PC-9 (cell line): ENCODE data around the gene LYST. TPM values are rescaled to one million over a fixed set of nuclear protein-coding genes. Genes with fewer than 3 reads are reported as not detected.

Experiments
- BruUV-seq: library from RNA; stranded (reverse); fragments of 400-500 nt; replicated peaks from 2 replicates; lab custom pipeline; 2021; lab: Mats Ljungman, UMichigan
- CTCF ChIA-PET: fragments of 300-600 bp; sonication (Branson Sonifier 250); formaldehyde crosslinking; loops from one replicate; lab custom pipeline; 2022; ENCODE audit warnings: antibody characterized with exemption; lab: Charles Lee
- POLR2A ChIA-PET: fragments of 300-600 bp; sonication (Branson Sonifier 250); formaldehyde crosslinking; loops from one replicate; lab custom pipeline; 2022; ENCODE audit warnings: antibody characterized with exemption; ENCODE audit not compliant: unreplicated experiment; lab: Charles Lee
- DNase-seq, 2 experiments: peaks; one replicate each; pipeline versions ENCODE4 v3.0.0 to v3.0.0-alpha.2; 2015 to 2022; ENCODE audit warnings: mixed read lengths in 1 of 2
- H2AFZ ChIP-seq: fragments of 200-600 bp; sonication (generic); 2 replicates; pipeline ENCODE4 v1.8.1; 2017; ENCODE audit warnings: antibody characterized with exemption
- H3F3A ChIP-seq: fragments of 200-600 bp; sonication (generic); 2 replicates; pipeline ENCODE4 v1.8.1; 2017; ENCODE audit warnings: antibody characterized with exemption, mild to moderate bottlenecking, low read depth; ENCODE audit not compliant: insufficient read depth
- H3K27ac ChIP-seq: fragments of 200-600 bp; sonication (generic); 2 replicates; pipeline ENCODE4 v1.6.1; 2016; ENCODE audit warnings: mixed run types
- H3K27me3 ChIP-seq: fragments of 200-600 bp; sonication (generic); 2 replicates; pipeline ENCODE4 v1.6.1; 2016; ENCODE audit warnings: low read depth, mixed run types; ENCODE audit not compliant: insufficient read depth
- H3K36me3 ChIP-seq: fragments of 200-600 bp; sonication (generic); 2 replicates; pipeline ENCODE4 v1.6.1; 2016; ENCODE audit warnings: low read depth, mixed run types
- H3K4me1 ChIP-seq: fragments of 200-600 bp; sonication (generic); replicated peaks from 2 replicates; pipeline ENCODE4 v1.6.1; 2016; ENCODE audit warnings: mixed run types; ENCODE audit not compliant: insufficient read depth
- H3K4me2 ChIP-seq: fragments of 200-600 bp; sonication (generic); 2 replicates; pipeline ENCODE4 v1.6.1; 2017; ENCODE audit warnings: mixed run types
- H3K4me3 ChIP-seq: fragments of 200-600 bp; sonication (generic); 2 replicates; pipeline ENCODE4 v1.6.1; 2016; ENCODE audit warnings: mixed run types
- H3K79me2 ChIP-seq: fragments of 200-600 bp; sonication (generic); 2 replicates; pipeline ENCODE4 v1.6.1; 2017; ENCODE audit warnings: low read depth, mixed run types
- H3K9me2 ChIP-seq: fragments of 200-600 bp; sonication (generic); 2 replicates; pipeline ENCODE4 v1.8.1; 2017; ENCODE audit warnings: mild to moderate bottlenecking; ENCODE audit not compliant: insufficient read depth
- H3K9me3 ChIP-seq: fragments of 200-600 bp; sonication (generic); 2 replicates; pipeline ENCODE4 v1.8.1; 2016; ENCODE audit warnings: low read depth; ENCODE audit not compliant: insufficient read depth
- H4K20me1 ChIP-seq: fragments of 200-600 bp; sonication (generic); 2 replicates; pipeline ENCODE4 v1.8.1; 2017; ENCODE audit not compliant: insufficient read depth
- CTCF ChIP-seq: fragments of 200-600 bp; sonication (generic); conservative IDR thresholded peaks from 2 replicates; pipeline ENCODE4 v1.6.1; 2017; ENCODE audit warnings: mixed run types, antibody characterized with exemption, mild to moderate bottlenecking, moderate library complexity
- EZH2 ChIP-seq: fragments of 200-600 bp; sonication (generic); IDR thresholded peaks from 2 replicates; pipeline ENCODE4 v1.8.0; 2017; ENCODE audit warnings: antibody characterized with exemption, low read depth
- intact Hi-C: fragments of 100-400 bp; cut with micrococcal nuclease; formaldehyde crosslinking; loops from one replicate; pipeline ENCODE4 v1.10.0; 2022; ENCODE audit not compliant: unreplicated experiment
- total RNA-seq: library from RNA; stranded (reverse); gene quantifications from 2 replicates; pipeline ENCODE4 v1.2.3, GENCODE V29; 2021

LYST gene
- total RNA-seq, 1 experiment from 2014 or later: 14.1 TPM

GRCh38 chr1:235901461-235901860 is 34.8 kb upstream of the LYST start:
- Histone ChIP-seq H3K4me2 (no peak overlapping the region), H3K9me2 (no peaks in the 10 kb centered on the region), H3K9me3 (no peaks in the 10 kb centered on the region; the same call in 1 of the 2 replicates), H3K79me2 (no peaks in the 10 kb centered on the region), H3K36me3 (no peaks in the 10 kb centered on the region), H2AFZ (no peak overlapping the region), H4K20me1 (no peaks in the 10 kb centered on the region), H3F3A (peaks cover 22% of the 10 kb centered on the region), H3K4me1 (peaks cover 34% of the 10 kb centered on the region), H3K4me3 (no peak overlapping the region), H3K27ac (no peak overlapping the region), H3K27me3 (no peaks in the 10 kb centered on the region)
- CTCF ChIA-PET: no interaction called here
- DNase-seq: no peak
- TF ChIP-seq CTCF (no peak), EZH2 (no peak)
- POLR2A ChIA-PET: interaction anchor here (0.5 to 0.6 kb wide), 2 partner anchors 18 to 44 kb away, joined by 3 to 9 read pairs; no protein-coding TSS in a partner anchor
- no TSS peak for BruUV-seq
- intact Hi-C loops: no loop called here

GRCh38 chr1:235898126-235898525 is 31.4 kb upstream of the LYST start:
- BruUV-seq: no TSS peak

GRCh38 chr1:235893840-235894239 is 27.1 kb upstream of the LYST start:
- Histone ChIP-seq H2AFZ (no peak overlapping the region), H3F3A (0 out of 2 replicates have a peak, but pooled peaks cover 4% of the 10 kb centered on the region), H3K36me3 (no peaks in the 10 kb centered on the region), H3K4me3 (no peak overlapping the region), H3K4me1 (peaks cover 15% of the 10 kb centered on the region), H3K27ac (no peak overlapping the region), H3K79me2 (no peaks in the 10 kb centered on the region), H3K4me2 (peak overlapping the region; percentile 32), H3K9me2 (no peaks in the 10 kb centered on the region), H3K9me3 (no peaks in the 10 kb centered on the region; the same call in 1 of the 2 replicates), H4K20me1 (no peaks in the 10 kb centered on the region), H3K27me3 (no peaks in the 10 kb centered on the region)
- no peak for TF ChIP-seq CTCF
- TF ChIP-seq EZH2: no peak
- intact Hi-C loops: no loop called here
- peak in 1 of 2 experiments; percentile 52 for DNase-seq
- CTCF ChIA-PET: no interaction called here
- POLR2A ChIA-PET: interaction anchor here (0.6 to 0.7 kb wide), 2 partner anchors 389 to 1520 kb away, joined by 4 to 8 read pairs; partner anchors contain the start of gene COA6
- BruUV-seq: no TSS peak

More at GRCh38 chr1:235898126-235898525, 31.4 kb upstream of the LYST start:
- no peak overlapping the region for H2AFZ ChIP-seq
- peaks cover 30% of the 10 kb centered on the region for H3K4me1 ChIP-seq
- ChIA-PET CTCF (interaction anchor here (1.5 kb wide), 1 partner anchor 74 kb away, joined by 5 read pairs; no protein-coding TSS in a partner anchor), POLR2A (no interaction called here)
- no peaks in the 10 kb centered on the region for H4K20me1 ChIP-seq
- no peak overlapping the region for H3K4me3 ChIP-seq
- H3K9me2 ChIP-seq: no peaks in the 10 kb centered on the region
- peaks cover 6% of the 10 kb centered on the region; the same call in 1 of the 2 replicates for H3F3A ChIP-seq
- H3K36me3 ChIP-seq: no peaks in the 10 kb centered on the region
- H3K9me3 ChIP-seq: no peaks in the 10 kb centered on the region; the same call in 1 of the 2 replicates
- intact Hi-C loops: no loop called here
- no peak overlapping the region for H3K27ac ChIP-seq
- DNase-seq: no peak
- H3K27me3 ChIP-seq: no peaks in the 10 kb centered on the region
- no peak overlapping the region for H3K4me2 ChIP-seq
- no peaks in the 10 kb centered on the region for H3K79me2 ChIP-seq
- TF ChIP-seq CTCF (no peak), EZH2 (no peak)
